ENCODE measurements around the gene EIF3D.

GRCh38 chr22:36568846-36569245 is 39.9 kb upstream of the EIF3D start:
- TF ChIP-seq CTCF (IDR thresholded peaks at IDR 0.05; ENCODE audit: low read length) (no peak), EZH2 (IDR thresholded peaks at IDR 0.05; ENCODE audit: borderline replicate concordance, low read length) (no peak)

Data from OCI-LY1 (cell line).